ENCODE data around the gene CNKSR3.

GRCh38 chr6:154380741-154381140 is 129.7 kb downstream of the CNKSR3 start:
- TF ChIP-seq CTCF (IDR thresholded peaks at IDR 0.05; ENCODE audit: poor library complexity) (no peak), EZH2 (IDR thresholded peaks at IDR 0.05; ENCODE audit: borderline replicate concordance) (no peak)

Measured in hepatocyte (in vitro differentiated cells).